ENCODE results near the gene KRT16.

The KRT16 gene

DNA sequence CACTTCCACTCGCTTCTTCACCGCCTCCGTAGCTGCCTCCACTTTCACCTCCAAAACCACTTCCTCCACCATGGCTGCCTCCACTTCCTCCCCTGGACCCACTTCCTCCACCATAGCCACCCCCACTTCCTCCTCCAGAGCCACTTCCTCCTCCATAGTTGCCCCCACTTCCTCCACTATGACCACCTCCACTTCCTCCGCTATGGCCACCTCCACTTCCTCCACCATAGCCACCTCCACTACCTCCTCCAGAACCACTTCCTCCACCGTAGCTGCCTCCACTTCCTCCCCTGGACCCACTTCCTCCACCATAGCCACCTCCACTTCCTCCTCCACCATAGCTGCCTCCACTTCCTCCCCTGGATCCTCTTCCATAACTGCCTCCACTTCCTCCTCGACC lies 45.2 kb downstream of the KRT16 start:
- TF ChIP-seq NFIC (IDR thresholded peaks at IDR 0.05) (no peak), CEBPB (IDR thresholded peaks at IDR 0.05) (no peak), CREB1 (IDR thresholded peaks at IDR 0.05; ENCODE audit: low read depth) (no peak), EP300 (IDR thresholded peaks at IDR 0.05; ENCODE audit: borderline replicate concordance) (no peak), FOXM1 (IDR thresholded peaks at IDR 0.05; ENCODE audit: borderline replicate concordance, low read depth) (no peak), ZBTB7A (IDR thresholded peaks at IDR 0.05; ENCODE audit: low read depth) (no peak), TAF1 (IDR thresholded peaks at IDR 0.05; ENCODE audit: low read depth) (no peak), USF1 (IDR thresholded peaks at IDR 0.05) (no peak), RAD21 (IDR thresholded peaks at IDR 0.05; ENCODE audit: low read depth) (no peak), TCF12 (IDR thresholded peaks at IDR 0.05; ENCODE audit: low read depth) (no peak), TEAD4 (IDR thresholded peaks at IDR 0.05) (no peak), EGR1 (IDR thresholded peaks at IDR 0.05) (no peak), YY1 (IDR thresholded peaks at IDR 0.05; ENCODE audit: low read depth) (no peak), MAX (IDR thresholded peaks at IDR 0.05) (no peak)
- TF ChIP-seq, protein P1, sequence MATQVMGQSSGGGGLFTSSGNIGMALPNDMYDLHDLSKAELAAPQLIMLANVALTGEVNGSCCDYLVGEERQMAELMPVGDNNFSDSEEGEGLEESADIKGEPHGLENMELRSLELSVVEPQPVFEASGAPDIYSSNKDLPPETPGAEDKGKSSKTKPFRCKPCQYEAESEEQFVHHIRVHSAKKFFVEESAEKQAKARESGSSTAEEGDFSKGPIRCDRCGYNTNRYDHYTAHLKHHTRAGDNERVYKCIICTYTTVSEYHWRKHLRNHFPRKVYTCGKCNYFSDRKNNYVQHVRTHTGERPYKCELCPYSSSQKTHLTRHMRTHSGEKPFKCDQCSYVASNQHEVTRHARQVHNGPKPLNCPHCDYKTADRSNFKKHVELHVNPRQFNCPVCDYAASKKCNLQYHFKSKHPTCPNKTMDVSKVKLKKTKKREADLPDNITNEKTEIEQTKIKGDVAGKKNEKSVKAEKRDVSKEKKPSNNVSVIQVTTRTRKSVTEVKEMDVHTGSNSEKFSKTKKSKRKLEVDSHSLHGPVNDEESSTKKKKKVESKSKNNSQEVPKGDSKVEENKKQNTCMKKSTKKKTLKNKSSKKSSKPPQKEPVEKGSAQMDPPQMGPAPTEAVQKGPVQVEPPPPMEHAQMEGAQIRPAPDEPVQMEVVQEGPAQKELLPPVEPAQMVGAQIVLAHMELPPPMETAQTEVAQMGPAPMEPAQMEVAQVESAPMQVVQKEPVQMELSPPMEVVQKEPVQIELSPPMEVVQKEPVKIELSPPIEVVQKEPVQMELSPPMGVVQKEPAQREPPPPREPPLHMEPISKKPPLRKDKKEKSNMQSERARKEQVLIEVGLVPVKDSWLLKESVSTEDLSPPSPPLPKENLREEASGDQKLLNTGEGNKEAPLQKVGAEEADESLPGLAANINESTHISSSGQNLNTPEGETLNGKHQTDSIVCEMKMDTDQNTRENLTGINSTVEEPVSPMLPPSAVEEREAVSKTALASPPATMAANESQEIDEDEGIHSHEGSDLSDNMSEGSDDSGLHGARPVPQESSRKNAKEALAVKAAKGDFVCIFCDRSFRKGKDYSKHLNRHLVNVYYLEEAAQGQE (IDR thresholded peaks at IDR 0.05; ENCODE audit: low read depth): no peak

DNA sequence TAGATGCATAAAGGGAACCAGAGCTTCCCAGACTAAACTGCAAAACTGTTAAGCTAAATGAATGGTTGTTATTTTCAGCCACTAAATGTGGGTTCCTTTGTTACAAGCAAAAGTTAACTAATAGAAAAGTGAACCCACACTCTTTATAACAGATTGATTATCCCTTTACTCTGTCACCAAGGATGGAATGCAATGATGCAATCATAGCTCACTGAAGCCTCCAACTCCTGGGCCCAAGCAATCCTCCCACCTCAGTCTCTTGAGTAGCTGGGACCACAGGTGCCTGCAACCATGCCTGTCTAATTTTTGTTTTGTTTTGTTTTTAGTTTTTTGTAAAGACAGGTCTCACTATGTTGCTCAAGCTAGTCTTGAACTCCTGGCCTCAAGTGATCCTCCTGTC lies 47.2 kb downstream of the KRT16 start:
- no peak for TF ChIP-seq EP300 (IDR thresholded peaks at IDR 0.05; ENCODE audit: borderline replicate concordance)
- TF ChIP-seq, protein P1 (IDR thresholded peaks at IDR 0.05; ENCODE audit: low read depth): no peak
- TF ChIP-seq USF1 (IDR thresholded peaks at IDR 0.05): no peak
- TF ChIP-seq TCF12 (IDR thresholded peaks at IDR 0.05; ENCODE audit: low read depth): no peak
- TF ChIP-seq TAF1 (IDR thresholded peaks at IDR 0.05; ENCODE audit: low read depth): no peak
- no peak for TF ChIP-seq ZBTB7A (IDR thresholded peaks at IDR 0.05; ENCODE audit: low read depth)
- no peak for TF ChIP-seq CREB1 (IDR thresholded peaks at IDR 0.05; ENCODE audit: low read depth)
- TF ChIP-seq EGR1 (IDR thresholded peaks at IDR 0.05): no peak
- TF ChIP-seq FOXM1 (IDR thresholded peaks at IDR 0.05; ENCODE audit: borderline replicate concordance, low read depth): no peak
- no peak for TF ChIP-seq MAX (IDR thresholded peaks at IDR 0.05)
- TF ChIP-seq RAD21 (IDR thresholded peaks at IDR 0.05; ENCODE audit: low read depth): no peak
- TF ChIP-seq YY1 (IDR thresholded peaks at IDR 0.05; ENCODE audit: low read depth): no peak
- TF ChIP-seq CEBPB (IDR thresholded peaks at IDR 0.05): no peak
- TF ChIP-seq NFIC (IDR thresholded peaks at IDR 0.05): no peak
- TF ChIP-seq TEAD4 (IDR thresholded peaks at IDR 0.05): no peak

GRCh38 chr17:41563607-41564170 lies 48.9 kb downstream of the KRT16 start:
- TF ChIP-seq TAF1 (IDR thresholded peaks at IDR 0.05; ENCODE audit: low read depth) (no peak), ZBTB7A (IDR thresholded peaks at IDR 0.05; ENCODE audit: low read depth) (no peak), EP300 (IDR thresholded peaks at IDR 0.05; ENCODE audit: borderline replicate concordance) (no peak), NFIC (IDR thresholded peaks at IDR 0.05) (no peak), USF1 (IDR thresholded peaks at IDR 0.05) (no peak), CREB1 (IDR thresholded peaks at IDR 0.05; ENCODE audit: low read depth) (no peak), MAX (IDR thresholded peaks at IDR 0.05) (no peak), RAD21 (IDR thresholded peaks at IDR 0.05; ENCODE audit: low read depth) (no peak), CEBPB (IDR thresholded peaks at IDR 0.05) (no peak), TEAD4 (IDR thresholded peaks at IDR 0.05) (no peak), FOXM1 (IDR thresholded peaks at IDR 0.05; ENCODE audit: borderline replicate concordance, low read depth) (no peak), TCF12 (IDR thresholded peaks at IDR 0.05; ENCODE audit: low read depth) (no peak), EGR1 (IDR thresholded peaks at IDR 0.05) (no peak), YY1 (IDR thresholded peaks at IDR 0.05; ENCODE audit: low read depth) (no peak)
- TF ChIP-seq, protein P1 (IDR thresholded peaks at IDR 0.05; ENCODE audit: low read depth): no peak
